Pons (tissue), 1 donor: ENCODE results near the gene NPIPA3.
"Not testable (repeated sequence)": the region's sequence is repeated elsewhere in the genome, so short reads cannot be mapped to it uniquely, and the experiment has no call there.

Experiments
- DNase-seq: peaks from one replicate; pipeline ENCODE4 v3.0.0-alpha.2; 2016; ENCODE audit warnings: low spot score

NPIPA3 gene

GRCh38 chr16:14742273-14743128 lies 39.3 kb downstream of the NPIPA3 start, which contains the start of gene NPIPA2:
TSS of gene NPIPA2 (plus strand) at chr16:14742533. CDS start at chr16:14748066, 5,533 bp downstream.
- not testable (repeated sequence) for DNase-seq

- not testable (repeated sequence) for DNase-seq
Observed at GRCh38 chr16:14773654-14774053, 70.4 kb downstream of the NPIPA3 start.

- DNase-seq: not testable (repeated sequence)
Observed at GRCh38 chr16:14775624-14776023, 72.4 kb downstream of the NPIPA3 start.
